Occipital lobe (tissue), 2 donors: Measurements from ENCODE around the gene BABAM2. TPM values are rescaled to one million over a fixed set of nuclear protein-coding genes. Genes with fewer than 3 reads are reported as not detected.

Source experiments
- DNase-seq: peaks from one replicate; lab custom pipeline; 2025; lab: John Stamatoyannopoulos, UW
- total RNA-seq: library from RNA; depleted of rRNA; stranded (reverse); fragments of >200 nt; gene quantifications from one replicate; pipeline ENCODE4 v1.2.3, GENCODE V29; 2014

Gene BABAM2
- total RNA-seq, 1 donor from 2014 or later, result 13.4 TPM

DNA sequence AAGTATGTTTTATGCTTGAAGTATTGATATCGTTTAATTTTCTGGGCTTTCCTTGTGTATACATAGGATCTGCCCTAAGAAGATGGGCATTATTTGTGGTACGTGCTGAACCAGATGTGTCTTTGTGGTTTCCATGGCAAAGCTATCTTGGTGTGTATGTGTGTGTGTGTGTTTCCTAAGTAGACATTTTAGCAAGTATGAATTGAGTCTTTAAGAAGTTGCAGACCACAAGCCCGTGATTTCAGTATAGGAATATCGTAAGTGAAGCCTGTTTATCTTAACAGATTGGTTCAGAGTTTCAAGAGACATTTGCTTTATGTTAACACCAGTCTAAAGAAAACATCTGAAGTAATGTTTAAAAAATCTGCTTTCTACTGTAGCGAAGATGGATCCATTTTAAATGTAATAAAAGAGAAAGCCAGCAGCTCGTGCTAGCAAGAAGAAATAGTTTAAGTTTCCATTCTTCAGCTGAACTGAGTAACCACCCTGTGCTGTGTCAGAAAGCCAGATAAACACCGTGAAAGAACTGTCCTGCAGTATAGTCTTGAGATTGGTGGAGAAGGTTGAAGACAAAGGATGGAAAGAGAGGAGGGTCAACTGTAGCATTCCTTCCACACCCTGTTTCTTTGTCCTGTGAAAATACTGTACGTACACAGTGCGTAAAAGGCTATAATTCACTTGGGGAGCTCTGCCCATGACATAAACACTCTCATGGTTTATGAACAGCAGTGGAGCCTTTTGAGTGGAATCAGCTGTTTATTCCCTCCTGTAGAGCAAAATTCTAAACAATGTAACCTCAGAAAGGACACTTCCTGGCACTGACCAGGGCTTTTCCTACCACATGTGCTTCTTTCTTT, 410.2 kb downstream of the BABAM2 start:
- DNase-seq, result no peak

DNA sequence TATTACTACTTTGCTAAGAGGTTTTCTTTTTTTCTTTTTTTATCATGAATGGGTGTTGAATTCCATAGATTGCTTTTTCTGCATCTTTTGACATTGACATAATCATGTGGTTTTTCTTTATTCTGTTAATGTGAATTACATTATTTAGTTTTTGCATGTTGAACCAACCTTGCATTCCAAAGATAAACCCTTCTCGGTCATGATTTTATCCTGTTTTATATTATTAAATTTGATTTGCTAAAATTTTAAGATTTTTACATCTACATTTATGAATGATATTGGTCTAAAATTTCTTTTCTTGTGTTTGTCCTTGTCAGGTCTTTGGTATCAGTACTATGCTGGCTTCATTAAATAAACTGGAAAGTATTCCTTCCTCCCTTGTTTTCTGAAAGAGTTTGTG, 414.7 kb downstream of the BABAM2 start:
- DNase-seq, result no peak

DNA sequence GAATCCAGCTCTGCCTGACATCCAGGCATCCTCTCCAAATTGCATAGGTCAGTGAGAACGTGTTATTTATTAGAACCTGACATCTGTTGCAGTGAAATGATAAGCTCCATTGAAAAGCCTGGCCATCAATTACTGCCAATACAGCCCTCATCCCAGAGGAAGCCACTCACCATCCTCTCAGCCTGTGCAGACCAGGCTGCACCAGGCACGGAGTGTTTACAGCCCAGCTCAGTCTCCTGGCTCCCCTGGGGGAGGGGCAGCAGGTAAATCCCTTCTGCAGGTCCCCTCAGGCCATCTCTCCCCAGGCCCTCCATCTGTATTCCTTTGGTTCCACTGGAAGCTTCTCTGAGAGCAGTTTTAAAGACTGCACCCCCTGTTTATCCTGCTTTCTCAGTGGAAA, 419.6 kb downstream of the BABAM2 start:
- DNase-seq, result no peak

DNA sequence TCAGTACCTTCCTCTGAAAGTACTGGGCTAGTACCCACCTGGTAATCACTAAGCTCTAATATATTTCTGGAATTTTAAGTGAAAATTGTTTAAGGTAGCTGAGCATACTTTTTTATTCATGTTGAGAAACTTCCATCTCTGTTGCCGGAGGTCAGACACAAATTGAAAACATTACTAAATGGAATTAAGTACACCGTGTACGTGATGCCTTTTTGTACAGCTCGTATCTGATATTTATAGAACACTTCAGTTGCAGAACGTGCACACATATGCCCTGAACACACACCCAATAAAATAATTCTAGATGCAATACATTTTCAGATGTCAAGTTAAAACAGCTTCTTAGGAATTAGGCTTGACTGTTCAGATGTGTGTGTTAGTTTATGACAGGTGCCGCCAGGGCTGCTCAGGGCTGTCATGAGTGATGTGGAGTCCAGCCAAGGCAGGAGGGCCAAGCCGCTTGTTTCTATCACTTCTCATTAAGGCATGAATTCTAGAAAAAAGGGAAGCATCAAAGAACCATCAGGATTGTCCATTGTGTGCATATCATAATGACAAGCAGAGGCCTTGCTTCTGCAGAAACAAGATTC, 421.2 kb downstream of the BABAM2 start:
- DNase-seq, result no peak

DNA sequence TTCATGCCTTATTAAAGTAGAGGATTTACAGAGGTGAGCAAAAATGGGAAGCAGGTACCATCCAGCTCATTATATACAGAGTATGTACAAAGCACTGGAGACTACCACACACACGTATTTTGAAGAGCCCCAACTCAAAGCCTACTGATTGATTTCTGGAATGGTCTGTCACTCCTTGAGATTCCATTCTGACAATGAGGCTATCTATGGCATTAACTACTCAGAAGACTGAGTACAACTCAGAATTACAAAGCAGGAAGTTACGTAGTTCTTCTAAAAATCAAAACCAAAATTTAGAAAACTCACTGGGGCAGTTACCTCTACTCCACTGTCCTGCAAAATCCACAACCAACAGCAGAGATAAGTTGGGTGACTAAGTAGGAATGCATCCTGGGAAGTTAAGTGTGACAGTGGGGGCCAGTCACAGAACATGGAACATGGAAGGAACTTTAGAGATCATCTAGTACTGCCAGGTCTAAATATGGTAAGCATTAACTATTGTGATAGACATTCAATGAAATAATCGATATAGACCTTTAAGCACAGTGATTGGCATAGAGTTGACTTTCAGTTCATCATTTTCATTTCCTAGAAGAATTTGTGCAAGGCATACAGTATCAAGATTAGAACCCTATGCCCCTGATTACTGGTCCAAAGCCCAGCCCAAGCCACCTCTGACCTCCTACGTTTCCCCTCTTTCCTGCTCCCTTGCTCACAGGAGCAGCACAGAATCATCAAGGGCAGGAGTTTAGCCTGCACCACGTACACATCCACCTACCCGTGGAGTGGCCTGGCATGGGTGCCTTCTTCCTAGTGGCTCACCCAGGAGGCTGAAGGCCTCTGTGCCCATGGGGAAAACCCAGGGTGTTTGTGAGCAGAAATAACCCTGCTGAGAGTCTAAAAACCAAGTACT, 422.0 kb downstream of the BABAM2 start:
- DNase-seq, result no peak

DNA sequence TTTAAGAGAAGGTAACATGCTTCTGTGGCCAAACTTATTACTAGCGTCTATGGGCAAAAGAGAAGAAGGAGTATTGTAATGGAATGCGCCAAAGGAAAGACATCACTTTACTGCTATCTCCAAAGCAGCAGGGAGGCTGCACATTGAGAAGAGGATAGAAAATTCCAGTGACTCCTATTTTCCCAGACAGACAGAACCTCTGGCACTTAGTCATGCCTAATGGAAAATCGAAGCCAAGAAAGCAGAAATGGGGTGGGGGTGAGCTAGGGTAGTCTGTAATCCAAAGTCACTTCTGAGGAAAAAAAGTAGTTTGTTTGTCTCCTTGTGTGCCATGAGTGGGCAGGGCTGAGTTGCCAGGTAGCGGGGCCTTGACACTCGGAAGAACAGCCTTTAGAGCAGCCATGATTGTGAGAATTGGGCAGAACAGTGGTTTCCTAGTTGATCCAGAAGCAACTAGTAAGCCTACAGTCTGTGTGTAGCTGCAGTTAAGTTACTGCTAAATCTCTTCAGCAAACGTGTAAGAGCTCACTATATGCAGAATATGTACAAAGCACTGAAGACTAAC, 422.8 kb downstream of the BABAM2 start:
- DNase-seq, result no peak

DNA sequence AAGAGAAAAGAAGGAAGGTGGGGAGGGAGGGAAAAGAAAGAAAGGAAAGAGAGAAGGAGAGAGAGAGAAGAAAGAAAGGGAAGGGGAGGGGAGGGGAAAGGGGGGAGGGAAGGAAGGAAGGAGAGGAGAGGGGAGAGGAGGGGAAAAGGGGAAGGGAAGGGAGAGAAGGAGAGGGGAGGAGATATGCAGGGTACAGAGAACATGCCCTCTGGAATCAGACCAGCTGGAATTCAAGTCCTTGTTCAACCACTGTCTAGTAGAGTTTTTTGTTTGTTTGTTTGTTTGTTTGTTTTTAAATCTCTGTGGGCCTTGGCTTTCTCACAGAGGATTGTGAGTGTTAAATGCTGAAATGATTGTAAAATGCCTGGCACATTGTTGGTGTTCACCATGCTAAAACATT, 424.4 kb downstream of the BABAM2 start:
- no peak for DNase-seq

DNA sequence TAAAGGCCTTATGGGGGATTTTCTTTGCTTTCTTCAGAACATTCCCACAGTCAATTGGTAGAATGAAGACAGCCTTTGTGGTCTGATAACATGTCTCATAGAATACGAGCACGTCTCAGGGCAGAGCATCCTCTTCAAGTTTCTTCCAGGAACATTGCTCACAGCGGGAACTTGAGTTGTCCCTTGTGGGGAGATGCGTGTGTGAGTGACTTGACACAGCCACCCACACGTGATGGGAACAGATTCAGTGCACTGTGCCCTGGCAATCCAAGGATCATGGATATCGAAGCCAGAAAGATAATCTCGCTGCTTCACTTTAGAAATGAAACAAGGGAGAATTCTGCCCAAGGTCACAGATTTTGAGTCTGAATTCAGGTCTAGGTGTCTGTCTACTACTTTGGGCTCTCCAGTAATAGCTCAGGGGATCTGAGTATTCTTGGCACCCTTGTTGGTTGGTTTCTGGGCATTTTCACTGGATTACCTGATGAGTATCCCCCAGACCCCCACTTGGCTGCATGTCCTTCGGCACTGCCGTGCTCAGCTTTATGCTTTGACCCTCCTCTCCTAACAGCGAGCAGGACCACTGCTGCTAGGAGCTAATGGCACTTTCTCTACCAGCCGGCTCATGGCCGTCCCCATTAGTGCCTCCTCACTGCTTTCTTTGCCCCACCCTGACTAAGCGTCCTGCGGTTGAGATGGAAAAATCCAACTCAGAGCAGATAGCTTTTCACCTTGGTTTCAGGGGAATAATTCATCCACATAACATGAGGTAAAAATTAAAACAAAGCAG, 426.2 kb downstream of the BABAM2 start:
- no peak for DNase-seq

DNA sequence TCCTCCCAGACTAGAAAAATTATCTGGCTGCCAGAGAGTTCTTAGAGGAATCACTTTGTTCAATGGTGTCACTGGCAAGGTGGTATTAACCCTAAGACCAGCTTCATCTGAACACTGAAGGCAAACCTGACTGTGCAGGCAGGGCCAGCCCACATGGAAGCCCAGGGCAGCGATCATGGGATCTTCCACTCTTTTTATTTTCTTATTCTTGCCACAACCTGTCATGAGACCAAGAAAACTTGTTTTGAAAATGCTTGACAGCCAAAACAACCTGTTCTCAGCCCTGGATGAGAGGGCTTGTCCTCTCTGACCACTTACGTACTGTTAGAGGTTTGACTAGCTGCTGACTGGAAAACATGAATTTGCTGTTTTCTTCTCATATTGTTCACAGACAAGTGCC, 426.9 kb downstream of the BABAM2 start:
- no peak for DNase-seq

DNA sequence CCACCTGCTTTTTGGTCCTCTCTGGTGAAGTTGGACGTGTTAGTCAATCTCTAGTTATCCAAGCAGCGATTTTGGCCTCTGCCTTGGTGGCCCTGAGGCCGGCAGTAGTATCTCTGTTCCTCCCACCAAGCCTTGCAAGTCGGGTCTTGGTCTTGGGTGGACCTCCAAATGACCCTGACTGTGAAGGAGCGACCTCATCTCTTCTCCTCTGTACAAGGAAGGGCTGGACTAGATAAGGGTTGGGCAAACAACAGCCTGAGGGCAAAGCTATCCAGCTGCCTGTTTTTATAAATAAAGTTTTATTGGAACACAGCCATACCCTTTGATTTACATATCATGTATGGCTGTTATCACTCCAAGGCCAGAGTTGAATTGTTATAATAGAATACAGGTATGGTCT, 427.5 kb downstream of the BABAM2 start:
- DNase-seq, result no peak

DNA sequence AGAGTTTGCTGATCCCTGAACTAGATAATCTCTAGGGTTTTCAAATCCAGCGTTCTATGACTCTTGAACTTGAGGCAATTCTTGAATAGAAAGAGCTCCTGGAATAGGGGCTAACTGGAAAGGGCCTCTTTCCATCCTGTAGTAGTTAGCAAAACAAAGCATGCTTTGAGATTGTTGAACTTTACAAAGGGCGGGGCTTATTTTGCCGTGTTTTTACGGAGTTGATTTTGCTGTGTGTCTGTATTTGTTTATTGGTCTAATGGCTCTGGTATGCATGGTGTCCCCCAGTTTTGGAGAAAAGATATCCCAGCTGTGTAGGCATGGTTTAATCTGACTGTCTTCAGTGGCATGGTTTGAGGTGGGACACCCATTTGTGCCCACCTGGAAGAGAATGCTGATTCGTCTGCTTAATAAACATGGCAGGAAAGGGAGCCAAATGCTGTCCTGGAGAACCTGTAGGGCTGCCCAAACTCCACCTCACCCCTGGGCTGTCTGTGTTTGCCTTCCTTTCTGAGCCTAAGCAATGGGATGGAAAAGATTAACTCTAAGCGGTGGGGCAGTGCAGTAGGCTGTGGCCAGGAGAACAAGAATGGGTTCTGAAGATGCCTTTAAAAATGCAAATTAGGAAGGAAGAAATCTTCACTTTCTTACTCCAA, 428.1 kb downstream of the BABAM2 start:
- DNase-seq, result no peak

DNA sequence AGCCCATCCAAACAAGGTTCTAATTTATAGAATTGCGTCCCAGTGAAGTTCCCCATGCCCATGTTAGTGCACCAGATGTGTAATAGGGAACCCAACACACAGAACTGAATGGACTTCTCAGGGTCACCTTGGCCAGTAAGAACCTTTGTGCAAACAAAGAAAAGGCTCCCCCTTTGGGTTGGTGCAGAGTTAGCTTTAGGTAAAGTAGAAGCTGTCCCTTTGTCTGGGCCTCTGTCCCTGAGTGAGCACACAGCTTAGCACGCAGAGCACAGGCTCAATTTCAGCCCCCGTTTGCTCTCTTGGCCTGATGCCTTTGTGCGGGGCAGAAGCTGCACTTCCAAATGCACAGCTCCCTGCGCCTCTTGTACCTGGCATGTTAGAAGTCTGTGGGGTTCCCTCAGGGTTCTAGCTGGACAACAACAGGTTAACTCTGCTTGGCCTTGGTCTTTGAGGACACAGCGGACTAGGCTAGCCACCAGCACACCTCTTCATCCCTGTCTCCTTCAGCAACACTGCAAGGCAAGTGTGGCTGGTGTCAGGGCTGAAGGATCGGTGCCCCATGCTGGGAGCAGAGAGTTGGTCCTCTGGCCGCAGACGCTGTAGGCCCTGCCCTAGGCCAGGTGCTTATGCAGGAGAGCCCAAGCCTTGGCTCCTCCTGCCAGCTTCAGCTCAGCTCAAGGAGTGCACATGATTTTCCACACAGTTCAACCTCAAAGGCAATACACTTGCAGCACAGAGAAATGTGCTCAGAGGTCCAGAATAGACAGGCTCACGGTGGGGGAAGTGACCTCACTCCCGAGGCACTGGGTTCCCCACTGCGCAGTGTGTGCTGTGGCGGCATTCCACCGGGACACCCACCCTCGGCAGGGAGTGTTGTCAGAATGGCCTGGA, 428.8 kb downstream of the BABAM2 start:
- no peak for DNase-seq

DNA sequence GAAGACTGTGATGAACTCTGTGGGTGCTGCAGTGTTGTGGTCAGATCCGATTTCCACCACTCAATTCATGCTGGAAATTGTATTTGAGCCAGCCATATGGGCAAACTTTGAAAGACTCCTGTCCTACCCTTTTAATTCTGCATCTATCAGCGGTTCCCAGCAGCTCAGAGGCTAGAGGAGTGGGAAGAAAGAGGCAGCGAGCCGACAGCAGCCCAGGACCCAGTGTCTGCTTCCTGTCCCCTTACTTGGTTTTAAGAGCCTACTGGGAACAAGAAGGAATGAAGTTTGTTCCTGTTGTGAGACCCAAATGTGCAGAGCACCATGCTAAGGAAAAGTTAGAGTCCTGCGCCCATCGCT, 429.5 kb downstream of the BABAM2 start:
- no peak for DNase-seq

DNA sequence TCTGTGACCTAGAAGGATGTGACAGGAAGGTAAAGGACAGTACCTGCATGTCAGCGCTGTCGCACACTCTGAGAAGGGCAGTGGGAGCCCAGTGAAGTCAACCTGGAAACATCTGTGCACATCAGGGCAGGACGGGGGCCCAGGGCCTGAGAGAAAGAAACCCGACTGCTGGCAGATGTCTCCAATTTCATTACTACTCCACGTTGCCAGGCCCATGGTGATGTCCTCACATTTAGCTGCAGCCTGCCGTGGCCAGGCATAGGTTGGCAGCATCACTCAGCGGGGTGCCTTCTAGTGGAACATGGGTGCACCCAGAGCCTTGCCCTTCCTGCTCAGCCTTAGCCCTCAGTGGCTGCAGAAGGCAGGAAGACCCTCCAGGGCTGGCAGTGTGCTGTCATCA, 429.8 kb downstream of the BABAM2 start:
- DNase-seq, result no peak

DNA sequence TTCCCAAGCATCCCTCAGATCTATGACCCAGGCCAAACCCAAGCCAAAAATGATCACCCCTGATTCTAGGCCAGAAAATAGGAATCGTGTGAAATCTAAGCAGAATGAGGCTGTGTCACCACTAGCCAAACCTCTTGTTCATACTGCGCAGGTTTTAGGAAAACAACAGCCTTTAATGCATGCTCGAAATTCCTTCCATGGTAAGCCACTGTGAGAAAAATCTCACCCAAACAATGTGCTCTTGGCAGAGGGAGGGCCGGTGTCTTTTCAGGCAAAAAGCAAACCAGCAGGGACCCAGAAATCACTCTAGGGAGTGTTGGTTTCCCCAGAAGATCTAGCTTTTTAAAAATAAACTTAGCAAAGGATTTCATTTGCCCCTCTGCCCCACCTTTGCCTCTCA, 430.9 kb downstream of the BABAM2 start:
- no peak for DNase-seq

DNA sequence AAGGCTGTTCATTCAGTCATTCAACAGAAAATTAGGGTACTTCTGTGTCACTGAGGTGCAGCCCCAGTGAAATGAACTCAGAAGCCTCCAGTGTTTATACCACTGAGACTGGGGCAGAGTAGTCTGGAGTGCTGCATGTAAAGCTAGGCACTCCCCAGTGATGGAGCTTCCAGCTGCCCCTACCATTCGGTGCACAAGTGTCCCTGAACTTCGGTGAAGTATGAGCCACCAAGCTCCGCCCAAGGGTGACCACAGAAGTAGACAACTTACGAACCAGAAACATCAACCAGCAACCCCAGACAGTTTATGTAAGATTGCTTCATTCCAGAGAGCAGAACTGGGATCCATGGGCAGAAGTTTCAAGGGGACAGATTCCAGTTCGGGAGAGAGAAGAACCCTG, 431.5 kb downstream of the BABAM2 start:
- DNase-seq, result no peak

DNA sequence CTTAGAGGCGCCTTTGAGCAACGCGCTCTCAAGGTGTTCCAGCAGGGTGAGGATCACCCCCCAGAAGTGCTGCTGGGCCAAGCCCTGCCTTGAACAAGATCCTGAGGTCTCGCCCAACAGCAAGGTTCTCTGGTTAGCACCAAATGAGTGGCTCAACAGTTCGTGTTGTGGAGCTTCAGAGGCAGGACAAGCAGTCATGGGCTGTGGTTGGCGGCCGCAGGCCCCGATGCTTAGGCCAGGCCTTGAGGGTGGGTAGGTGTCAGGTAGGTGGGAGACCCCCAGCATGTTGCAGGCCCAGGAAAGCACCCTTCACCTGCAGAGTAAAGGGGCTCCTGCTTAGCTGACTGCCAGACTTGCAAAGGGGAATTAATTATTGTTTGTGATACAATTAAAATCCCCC, 431.9 kb downstream of the BABAM2 start:
- no peak for DNase-seq

DNA sequence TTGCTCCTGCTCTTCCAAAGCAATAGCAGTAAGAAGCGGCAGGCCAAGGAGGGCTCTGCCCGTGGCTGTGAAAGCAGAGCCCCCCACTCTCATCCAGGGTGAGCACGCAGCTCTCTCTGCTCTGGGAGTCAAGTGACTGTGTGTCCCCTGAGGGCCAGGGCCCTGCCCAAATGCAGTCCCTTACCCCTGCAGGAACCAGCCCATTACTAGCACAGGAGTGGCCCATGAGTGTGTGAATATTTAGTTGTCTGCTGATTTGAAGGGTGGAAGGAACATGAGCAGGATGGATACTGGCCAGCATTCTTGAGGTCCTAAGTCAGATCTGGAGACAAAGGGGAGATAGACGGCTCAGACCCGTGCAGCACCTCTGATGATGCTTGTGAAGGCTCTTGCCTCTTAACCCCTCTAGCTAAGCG, 432.5 kb downstream of the BABAM2 start:
- DNase-seq, result no peak

DNA sequence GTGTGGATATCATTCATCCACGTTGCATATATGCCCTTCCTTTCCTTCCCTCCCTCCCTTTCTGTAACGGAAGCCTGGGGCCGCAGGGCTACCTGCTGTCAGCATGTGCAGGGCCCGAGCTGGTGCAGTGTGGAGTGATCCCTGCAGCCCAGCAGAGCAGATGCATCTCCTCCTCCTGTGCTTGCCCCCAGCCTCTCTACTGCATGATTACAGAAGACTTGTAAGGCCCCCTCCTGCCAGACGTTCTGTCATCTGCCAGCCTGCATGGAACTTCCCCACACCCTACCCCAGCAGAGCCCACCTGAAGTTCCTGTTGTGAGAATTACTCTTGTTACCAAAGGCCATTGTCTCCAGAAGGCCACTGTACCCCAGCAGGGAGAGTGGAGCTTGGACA, 434.6 kb downstream of the BABAM2 start:
- no peak for DNase-seq
